DND-41 (cell line): ENCODE results near the gene CDC25B.

Source experiments
- CTCF ChIP-seq: IDR thresholded peaks from 2 replicates; pipeline ENCODE4 v1.5.1; 2012; ENCODE audit warnings: borderline replicate concordance, low read length, moderate library complexity, mild to moderate bottlenecking; ENCODE audit not compliant: poor library complexity, severe bottlenecking; ENCODE audit errors: extremely low read depth
- EZH2 ChIP-seq: IDR thresholded peaks from 3 replicates; pipeline ENCODE4 v1.6.1; 2012; ENCODE audit warnings: borderline replicate concordance, low read depth, mild to moderate bottlenecking, moderate library complexity, low read length, inconsistent platforms; ENCODE audit not compliant: severe bottlenecking

DNA sequence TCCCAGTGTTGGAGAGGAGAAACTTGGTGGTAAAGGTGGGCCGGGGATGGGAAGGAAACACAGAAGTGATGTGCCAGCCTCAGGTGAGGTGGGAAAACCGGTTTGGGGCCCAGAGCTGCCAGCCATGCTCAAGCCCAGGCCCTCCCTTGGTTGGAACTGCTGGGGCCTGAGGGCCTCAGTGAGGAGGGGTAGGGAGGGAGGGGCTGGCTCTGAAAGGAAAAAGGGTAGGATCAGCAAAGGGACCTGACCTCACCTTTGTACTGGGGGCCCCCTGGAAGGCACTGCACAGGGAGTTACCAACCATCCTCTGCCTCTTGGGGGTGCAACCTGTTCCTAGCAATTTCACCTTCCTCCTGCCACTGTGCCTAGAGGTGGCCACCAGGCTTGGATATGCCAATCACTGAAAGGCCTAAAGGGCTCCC, 13.0 kb upstream of the CDC25B start:
- TF ChIP-seq CTCF (no peak), EZH2 (no peak)
